Astrocyte (in vitro differentiated cells and primary cell): ENCODE measurements around the gene MMAB. TPM values are rescaled to one million over a fixed set of nuclear protein-coding genes. Genes with fewer than 3 reads are reported as not detected.

Experiments
- DNase-seq: peaks from one replicate; pipeline ENCODE4 v3.0.0-alpha.2; 2010; ENCODE audit warnings: low read depth
- FAIRE-seq: peaks from 2 replicates; lab custom pipeline; 2011; peaks lifted over from hg19 to GRCh38; lab: Jason Lieb, UNC
- H2AFZ ChIP-seq: 2 replicates; pipeline ENCODE4 v1.6.0; 2012; ENCODE audit warnings: low read depth, low read length, inconsistent platforms
- H3K27ac ChIP-seq: 2 replicates; pipeline ENCODE4 v1.5.1; 2011; ENCODE audit warnings: low read depth, low read length, inconsistent platforms
- H3K27me3 ChIP-seq: 2 replicates; pipeline ENCODE4 v1.6.0; 2011; ENCODE audit warnings: low read length, inconsistent platforms; ENCODE audit not compliant: insufficient read depth
- H3K36me3 ChIP-seq: 2 replicates; pipeline ENCODE4 v1.5.1; 2011; ENCODE audit warnings: low read length, inconsistent platforms; ENCODE audit not compliant: insufficient read depth
- H3K4me1 ChIP-seq: 2 replicates; pipeline ENCODE4 v1.5.1; 2011; ENCODE audit warnings: low read length, inconsistent platforms; ENCODE audit not compliant: insufficient read depth
- H3K4me2 ChIP-seq: 2 replicates; pipeline ENCODE4 v1.6.0; 2012; ENCODE audit warnings: low read length, inconsistent platforms
- H3K4me3 ChIP-seq: 2 replicates; pipeline ENCODE4 v1.5.1; 2011; ENCODE audit warnings: low read depth, mild to moderate bottlenecking, low read length, inconsistent platforms; ENCODE audit not compliant: insufficient read depth
- H3K79me2 ChIP-seq: 2 replicates; pipeline ENCODE4 v1.6.0; 2012; ENCODE audit warnings: mild to moderate bottlenecking, low read length, inconsistent platforms; ENCODE audit not compliant: insufficient read depth
- H3K9ac ChIP-seq: 2 replicates; pipeline ENCODE4 v1.6.0; 2012; ENCODE audit warnings: mild to moderate bottlenecking, low read length, inconsistent platforms
- H3K9me3 ChIP-seq: 2 replicates; pipeline ENCODE4 v1.5.1; 2012; ENCODE audit warnings: low read depth, mild to moderate bottlenecking, low read length, inconsistent platforms; ENCODE audit not compliant: insufficient read depth
- H4K20me1 ChIP-seq: 2 replicates; pipeline ENCODE4 v1.6.0; 2012; ENCODE audit warnings: low read length, inconsistent platforms; ENCODE audit not compliant: insufficient read depth
- H3K27ac Mint-ChIP-seq: one replicate; pipeline ENCODE4 v1.8.0; 2021; ENCODE audit warnings: mild to moderate bottlenecking, mixed read lengths; ENCODE audit not compliant: unreplicated experiment
- H3K27me3 Mint-ChIP-seq: one replicate; pipeline ENCODE4 v1.8.0; 2021; ENCODE audit warnings: low read depth, mixed read lengths; ENCODE audit not compliant: unreplicated experiment
- H3K36me3 Mint-ChIP-seq: one replicate; pipeline ENCODE4 v1.8.0; 2021; ENCODE audit warnings: low read depth, mixed read lengths; ENCODE audit not compliant: unreplicated experiment
- H3K4me1 Mint-ChIP-seq: one replicate; pipeline ENCODE4 v1.8.0; 2021; ENCODE audit warnings: low read depth, mixed read lengths; ENCODE audit not compliant: unreplicated experiment
- H3K4me3 Mint-ChIP-seq: one replicate; pipeline ENCODE4 v1.8.0; 2021; ENCODE audit warnings: mild to moderate bottlenecking, moderate library complexity, mixed read lengths; ENCODE audit not compliant: unreplicated experiment
- H3K9me3 Mint-ChIP-seq: one replicate; pipeline ENCODE4 v1.8.0; 2021; ENCODE audit warnings: mild to moderate bottlenecking, mixed read lengths; ENCODE audit not compliant: unreplicated experiment
- CTCF ChIP-seq: IDR thresholded peaks from 2 replicates; pipeline ENCODE4 v1.5.1; 2011; ENCODE audit warnings: low read depth, mild to moderate bottlenecking, inconsistent platforms, low read length, moderate library complexity; ENCODE audit not compliant: insufficient read depth
- EZH2 ChIP-seq: IDR thresholded peaks from 2 replicates; pipeline ENCODE4 v1.6.1; 2012; ENCODE audit warnings: mild to moderate bottlenecking, low read length, inconsistent platforms; ENCODE audit not compliant: insufficient read depth
- total RNA-seq: library from RNA; stranded (reverse); gene quantifications from 2 replicates; pipeline ENCODE4 v1.2.1, GENCODE V29; 2021

Gene MMAB
- total RNA-seq, 1 donor from 2014 or later: 17.8 TPM

DNA sequence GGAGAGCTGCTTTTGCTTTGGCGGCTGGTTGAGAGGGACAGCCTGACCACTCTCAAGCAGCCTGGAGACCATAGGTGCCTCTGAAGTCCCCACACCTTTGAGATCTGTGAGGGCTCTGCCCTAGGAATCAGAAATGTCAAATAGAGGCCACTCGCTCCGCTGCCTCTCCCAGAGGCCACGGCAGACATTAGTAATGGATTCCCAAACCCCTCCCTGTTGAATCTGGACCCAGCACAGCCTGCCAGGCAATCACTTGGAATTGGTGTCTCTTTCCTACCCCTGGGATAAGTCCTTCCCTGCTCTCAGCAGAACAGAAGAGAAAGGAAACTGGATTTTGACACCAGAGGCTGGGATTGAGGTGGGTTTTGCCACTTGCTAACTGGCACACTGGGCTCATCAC lies 25.0 kb downstream of the MMAB start:
- Histone ChIP-seq H3K4me1 (peaks cover 10% of the 10 kb centered on the region), H3K36me3 (no peaks in the 10 kb centered on the region), H3K79me2 (no peaks in the 10 kb centered on the region), H4K20me1 (no peaks in the 10 kb centered on the region), H3K4me3 (no peak overlapping the region), H3K9me3 (no peaks in the 10 kb centered on the region), H3K4me2 (no peak overlapping the region), H3K27me3 (peaks cover 4% of the 10 kb centered on the region), H3K27ac (no peak overlapping the region), H2AFZ (no peak overlapping the region), H3K9ac (no peak overlapping the region)
- FAIRE-seq (no peak), DNase-seq (no peak)
- Mint-ChIP-seq H3K27me3 (peaks cover 40% of the 10 kb centered on the region), H3K9me3 (no peaks in the 10 kb centered on the region), H3K27ac (no peak overlapping the region), H3K4me1 (peaks cover 3% of the 10 kb centered on the region), H3K36me3 (no peaks in the 10 kb centered on the region), H3K4me3 (no peak overlapping the region)
- no peak for TF ChIP-seq EZH2
- TF ChIP-seq CTCF: no peak

DNA sequence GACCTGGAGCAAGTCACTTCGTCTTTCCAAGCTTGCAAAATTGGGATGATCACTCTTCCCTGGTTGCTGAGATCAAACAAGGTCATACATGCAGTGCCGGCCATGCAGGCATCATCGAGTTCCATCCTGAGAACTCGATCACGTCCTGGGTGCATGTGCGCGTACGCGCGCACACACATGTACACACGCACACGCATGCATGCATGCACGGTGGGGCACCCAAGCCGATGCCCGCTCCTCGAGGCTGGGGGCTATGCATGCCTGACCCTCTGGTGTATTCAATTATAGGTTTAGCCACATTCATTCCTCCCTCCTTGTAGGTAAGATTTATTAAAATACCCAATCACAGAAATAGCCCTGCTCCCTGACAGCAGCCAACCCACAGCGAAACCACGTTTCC lies 26.0 kb downstream of the MMAB start:
- Histone ChIP-seq H3K36me3 (no peaks in the 10 kb centered on the region), H3K27me3 (peaks cover 4% of the 10 kb centered on the region), H4K20me1 (no peaks in the 10 kb centered on the region), H3K4me3 (no peak overlapping the region), H3K27ac (no peak overlapping the region), H3K4me2 (no peak overlapping the region), H3K79me2 (no peaks in the 10 kb centered on the region), H3K9ac (no peak overlapping the region), H3K9me3 (no peaks in the 10 kb centered on the region), H3K4me1 (peaks cover 10% of the 10 kb centered on the region), H2AFZ (no peak overlapping the region)
- peaks cover 9% of the 10 kb centered on the region for H3K4me1 Mint-ChIP-seq
- H3K9me3 Mint-ChIP-seq: no peaks in the 10 kb centered on the region
- no peak for TF ChIP-seq EZH2
- no peaks in the 10 kb centered on the region for H3K36me3 Mint-ChIP-seq
- peaks cover 32% of the 10 kb centered on the region for H3K27me3 Mint-ChIP-seq
- FAIRE-seq: no peak
- peak overlapping the region; percentile 31 for H3K27ac Mint-ChIP-seq
- no peak for DNase-seq
- H3K4me3 Mint-ChIP-seq: no peak overlapping the region

DNA sequence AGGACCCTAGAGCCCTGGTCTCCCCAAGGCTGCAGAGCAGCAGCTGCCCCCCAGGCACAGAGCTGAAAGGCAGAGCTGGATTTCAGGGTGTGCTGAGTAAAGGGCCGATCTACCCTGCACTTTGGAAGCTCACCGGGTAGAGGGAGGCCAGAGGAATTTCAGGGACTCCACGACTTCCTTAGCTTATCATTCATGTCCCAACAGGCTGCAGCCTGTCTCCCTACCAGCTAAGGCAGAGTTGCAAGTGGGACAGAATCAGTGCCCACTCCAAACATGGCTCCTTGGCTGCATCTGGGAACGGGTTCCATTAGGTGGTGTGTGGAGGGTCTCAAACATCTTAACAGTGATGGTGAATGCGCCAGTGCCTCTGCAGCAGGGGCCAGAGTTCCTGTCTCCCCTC lies 27.5 kb downstream of the MMAB start:
- H3K4me3 Mint-ChIP-seq: no peak overlapping the region
- FAIRE-seq (no peak), DNase-seq (no peak)
- H3K27ac Mint-ChIP-seq: no peak overlapping the region
- H2AFZ ChIP-seq: no peak overlapping the region
- no peaks in the 10 kb centered on the region for H3K36me3 ChIP-seq
- no peak overlapping the region for H3K4me2 ChIP-seq
- TF ChIP-seq EZH2 (no peak), CTCF (no peak)
- H3K4me3 ChIP-seq: no peak overlapping the region
- peaks cover 4% of the 10 kb centered on the region for H3K36me3 Mint-ChIP-seq
- no peaks in the 10 kb centered on the region for H4K20me1 ChIP-seq
- peaks cover 4% of the 10 kb centered on the region for H3K27me3 ChIP-seq
- peaks cover 32% of the 10 kb centered on the region for H3K27me3 Mint-ChIP-seq
- peaks cover 19% of the 10 kb centered on the region for H3K4me1 ChIP-seq
- peaks cover 13% of the 10 kb centered on the region for H3K4me1 Mint-ChIP-seq
- H3K27ac ChIP-seq: no peak overlapping the region
- H3K9me3 Mint-ChIP-seq: no peaks in the 10 kb centered on the region
- no peak overlapping the region for H3K9ac ChIP-seq
- H3K9me3 ChIP-seq: no peaks in the 10 kb centered on the region
- no peaks in the 10 kb centered on the region for H3K79me2 ChIP-seq
